ENCODE measurements around the gene LIPF. TPM values are rescaled to one million over a fixed set of nuclear protein-coding genes. Genes with fewer than 3 reads are reported as not detected.

Gene LIPF
- total RNA-seq (not detected), polyA plus RNA-seq (0.57 TPM)
- long read RNA-seq, donor 1: 0 reads
- long read RNA-seq, donor 2: 0 reads
- long read RNA-seq, donor 3: 0 reads
- long read RNA-seq, donor 4: 0 reads

- DNase-seq (no peak), ATAC-seq (no peak)
- H3K27me3 ChIP-seq (ENCODE audit: control insufficient read depth, insufficient read depth): no peaks in the 10 kb centered on the region
- H3K4me1 ChIP-seq (ENCODE audit: control insufficient read depth, insufficient read depth, low read length): no peaks in the 10 kb centered on the region
- no peaks in the 10 kb centered on the region for H3K9me3 ChIP-seq (ENCODE audit: control insufficient read depth, low read length)
- H3K4me3 ChIP-seq (ENCODE audit: low read length): no peak within 1 kb of the TSS
- intact Hi-C loops (cut with DNase I): no loop called here
- no peak within 1 kb of the TSS for H3K27ac ChIP-seq (ENCODE audit: low read length)
- 43% methylated on average over 1 of the region's 1 CpG for WGBS
Observed at GRCh38 chr10:88664142-88664541, at the start of gene LIPF. Gene LIPF, plus strand, starts transcription at chr10:88664442. Its CDS starts 2,856 bp downstream, at chr10:88667298.

- H3K4me1 ChIP-seq (ENCODE audit: control insufficient read depth, insufficient read depth, low read length): no peaks in the 10 kb centered on the region
- peak; percentile 31 to 54 for ATAC-seq
- 83% methylated on average over 18 of the region's 18 CpGs for WGBS
- H3K9me3 ChIP-seq (ENCODE audit: control insufficient read depth, low read length): no peaks in the 10 kb centered on the region
- H3K4me3 ChIP-seq (ENCODE audit: low read length): no peak overlapping the region
- peak; percentile 28 to 64 (median 59) for DNase-seq
- intact Hi-C loops (cut with DNase I): no loop called here
- no peaks in the 10 kb centered on the region for H3K27me3 ChIP-seq (ENCODE audit: control insufficient read depth, insufficient read depth)
- H3K27ac ChIP-seq (ENCODE audit: low read length): no peak overlapping the region
Observed at GRCh38 chr10:88616250-88616977, 47.8 kb upstream of the LIPF start.

GRCh38 chr10:88617772-88618300 lies 46.4 kb upstream of the LIPF start:
- no peak for DNase-seq
- Histone ChIP-seq H3K4me3 (ENCODE audit: low read length) (no peak overlapping the region), H3K9me3 (ENCODE audit: control insufficient read depth, low read length) (no peaks in the 10 kb centered on the region), H3K27ac (ENCODE audit: low read length) (no peak overlapping the region), H3K4me1 (ENCODE audit: control insufficient read depth, insufficient read depth, low read length) (no peaks in the 10 kb centered on the region), H3K27me3 (ENCODE audit: control insufficient read depth, insufficient read depth) (no peaks in the 10 kb centered on the region)
- 61% methylated on average over 1 of the region's 1 CpG for WGBS
- ATAC-seq: peak in 1 of 2 donors; percentile 26
- intact Hi-C loops (cut with DNase I): no loop called here

- no peaks in the 10 kb centered on the region for H3K4me1 ChIP-seq (ENCODE audit: control insufficient read depth, insufficient read depth, low read length)
- ATAC-seq (no peak), DNase-seq (no peak)
- H3K27me3 ChIP-seq (ENCODE audit: control insufficient read depth, insufficient read depth): no peaks in the 10 kb centered on the region
- H3K4me3 ChIP-seq (ENCODE audit: low read length): no peak overlapping the region
- H3K27ac ChIP-seq (ENCODE audit: low read length): no peak overlapping the region
- no peaks in the 10 kb centered on the region for H3K9me3 ChIP-seq (ENCODE audit: control insufficient read depth, low read length)
- intact Hi-C loops (cut with DNase I): no loop called here
- WGBS: 78% methylated on average over 1 of the region's 1 CpG
Observed at GRCh38 chr10:88618496-88618895, 45.7 kb upstream of the LIPF start.

- H3K4me1 ChIP-seq (ENCODE audit: control insufficient read depth, insufficient read depth, low read length): no peaks in the 10 kb centered on the region
- intact Hi-C loops (cut with DNase I): no loop called here
- 72% methylated on average over 1 of the region's 1 CpG for WGBS
Observed at GRCh38 chr10:88620441-88620840, 43.8 kb upstream of the LIPF start.

GRCh38 chr10:88623835-88624234 lies 40.4 kb upstream of the LIPF start:
- no peaks in the 10 kb centered on the region for H3K27me3 ChIP-seq (ENCODE audit: control insufficient read depth, insufficient read depth)
- 76% methylated on average over 2 of the region's 2 CpGs for WGBS
- H3K4me1 ChIP-seq (ENCODE audit: control insufficient read depth, insufficient read depth, low read length): no peaks in the 10 kb centered on the region
- H3K27ac ChIP-seq (ENCODE audit: low read length): no peak overlapping the region
- ATAC-seq (no peak), DNase-seq (no peak)
- no peak overlapping the region for H3K4me3 ChIP-seq (ENCODE audit: low read length)
- intact Hi-C loops (cut with DNase I): no loop called here
- H3K9me3 ChIP-seq (ENCODE audit: control insufficient read depth, low read length): no peaks in the 10 kb centered on the region

More at GRCh38 chr10:88620441-88620840, 43.8 kb upstream of the LIPF start:
- DNase-seq (no peak), ATAC-seq (no peak)
- Histone ChIP-seq H3K4me3 (ENCODE audit: low read length) (no peak overlapping the region), H3K27me3 (ENCODE audit: control insufficient read depth, insufficient read depth) (no peaks in the 10 kb centered on the region), H3K27ac (ENCODE audit: low read length) (no peak overlapping the region), H3K9me3 (ENCODE audit: control insufficient read depth, low read length) (no peaks in the 10 kb centered on the region)

- intact Hi-C loops (cut with DNase I): no loop called here
- H3K4me1 ChIP-seq (ENCODE audit: control insufficient read depth, insufficient read depth, low read length): no peaks in the 10 kb centered on the region
- ATAC-seq (no peak), DNase-seq (no peak)
- no peaks in the 10 kb centered on the region for H3K9me3 ChIP-seq (ENCODE audit: control insufficient read depth, low read length)
- no peak overlapping the region for H3K4me3 ChIP-seq (ENCODE audit: low read length)
- H3K27me3 ChIP-seq (ENCODE audit: control insufficient read depth, insufficient read depth): no peaks in the 10 kb centered on the region
- H3K27ac ChIP-seq (ENCODE audit: low read length): no peak overlapping the region
Observed at GRCh38 chr10:88624840-88625239, 39.4 kb upstream of the LIPF start.

- ATAC-seq (no peak), DNase-seq (no peak)
- Histone ChIP-seq H3K27me3 (ENCODE audit: control insufficient read depth, insufficient read depth) (no peaks in the 10 kb centered on the region), H3K4me1 (ENCODE audit: control insufficient read depth, insufficient read depth, low read length) (no peaks in the 10 kb centered on the region), H3K27ac (ENCODE audit: low read length) (no peak overlapping the region), H3K9me3 (ENCODE audit: control insufficient read depth, low read length) (no peaks in the 10 kb centered on the region), H3K4me3 (ENCODE audit: low read length) (no peak overlapping the region)
- intact Hi-C loops (cut with DNase I): no loop called here
- WGBS: 38% methylated on average over 2 of the region's 2 CpGs
Observed at GRCh38 chr10:88640186-88640585, 24.1 kb upstream of the LIPF start.

GRCh38 chr10:88642209-88642608 lies 22.0 kb upstream of the LIPF start:
- Histone ChIP-seq H3K4me3 (ENCODE audit: low read length) (no peak overlapping the region), H3K9me3 (ENCODE audit: control insufficient read depth, low read length) (no peaks in the 10 kb centered on the region), H3K27me3 (ENCODE audit: control insufficient read depth, insufficient read depth) (no peaks in the 10 kb centered on the region), H3K27ac (ENCODE audit: low read length) (no peak overlapping the region), H3K4me1 (ENCODE audit: control insufficient read depth, insufficient read depth, low read length) (no peaks in the 10 kb centered on the region)
- intact Hi-C loops (cut with DNase I): no loop called here
- ATAC-seq: no peak
- 84% methylated on average over 6 of the region's 6 CpGs for WGBS
- no peak for DNase-seq

GRCh38 chr10:88642963-88643362 lies 21.3 kb upstream of the LIPF start:
- ATAC-seq (no peak), DNase-seq (no peak)
- Histone ChIP-seq H3K4me1 (ENCODE audit: control insufficient read depth, insufficient read depth, low read length) (no peaks in the 10 kb centered on the region), H3K27ac (ENCODE audit: low read length) (no peak overlapping the region), H3K9me3 (ENCODE audit: control insufficient read depth, low read length) (no peaks in the 10 kb centered on the region), H3K27me3 (ENCODE audit: control insufficient read depth, insufficient read depth) (no peaks in the 10 kb centered on the region), H3K4me3 (ENCODE audit: low read length) (no peak overlapping the region)
- intact Hi-C loops (cut with DNase I): no loop called here

GRCh38 chr10:88647061-88647615 lies 17.1 kb upstream of the LIPF start:
- intact Hi-C loops (cut with DNase I): no loop called here
- DNase-seq: no peak
- ATAC-seq: no peak
- Histone ChIP-seq H3K27me3 (ENCODE audit: control insufficient read depth, insufficient read depth) (no peaks in the 10 kb centered on the region), H3K27ac (ENCODE audit: low read length) (no peak overlapping the region), H3K9me3 (ENCODE audit: control insufficient read depth, low read length) (no peaks in the 10 kb centered on the region), H3K4me1 (ENCODE audit: control insufficient read depth, insufficient read depth, low read length) (no peaks in the 10 kb centered on the region), H3K4me3 (ENCODE audit: low read length) (no peak overlapping the region)
- 60% methylated on average over 2 of the region's 2 CpGs for WGBS

Data from right cardiac atrium (tissue), 5 donors.